Smooth muscle cell (in vitro differentiated cells): Measurements from ENCODE around the gene PRKCE. TPM values are rescaled to one million over a fixed set of nuclear protein-coding genes. Genes with fewer than 3 reads are reported as not detected.
A peak's percentile ranks its signal among the peaks of the same experiment; 100 is the strongest.

Experiments used
- DNase-seq: peaks from one replicate; lab custom pipeline; 2025; ENCODE audit not compliant: unreplicated experiment; lab: John Stamatoyannopoulos, UW
- H2AFZ ChIP-seq: fragments of 200-600 bp; sonication (generic); 2 replicates; pipeline ENCODE4 v1.6.0; 2016; ENCODE audit warnings: antibody characterized with exemption, low read depth, mild to moderate bottlenecking
- H3F3A ChIP-seq: fragments of 200-600 bp; sonication (generic); 2 replicates; pipeline ENCODE4 v1.6.0; 2017; ENCODE audit warnings: antibody characterized with exemption, low read depth
- H3K27ac ChIP-seq: fragments of 200-600 bp; sonication (generic); 2 replicates; pipeline ENCODE4 v1.5.1; 2016; ENCODE audit warnings: low read depth, mild to moderate bottlenecking
- H3K27me3 ChIP-seq: fragments of 200-600 bp; sonication (generic); 2 replicates; pipeline ENCODE4 v1.6.1; 2016; ENCODE audit warnings: low read depth, mild to moderate bottlenecking
- H3K36me3 ChIP-seq: fragments of 200-600 bp; sonication (generic); 2 replicates; pipeline ENCODE4 v1.5.1; 2016; ENCODE audit warnings: low read depth
- H3K4me1 ChIP-seq: fragments of 200-600 bp; sonication (generic); 2 replicates; pipeline ENCODE4 v1.5.1; 2016; ENCODE audit warnings: low read depth
- H3K4me2 ChIP-seq: fragments of 200-600 bp; sonication (generic); 2 replicates; pipeline ENCODE4 v1.6.0; 2016; ENCODE audit warnings: mild to moderate bottlenecking
- H3K4me3 ChIP-seq: fragments of 200-600 bp; sonication (generic); 2 replicates; pipeline ENCODE4 v1.5.1; 2016; ENCODE audit warnings: mild to moderate bottlenecking
- H3K79me2 ChIP-seq: fragments of 200-600 bp; sonication (generic); 2 replicates; pipeline ENCODE4 v1.6.0; 2016; ENCODE audit warnings: low read depth, mild to moderate bottlenecking
- H3K9ac ChIP-seq: fragments of 200-600 bp; sonication (generic); 2 replicates; pipeline ENCODE4 v1.6.0; 2016; ENCODE audit warnings: low read depth
- H3K9me3 ChIP-seq: fragments of 200-600 bp; sonication (generic); replicated peaks from 2 replicates; pipeline ENCODE4 v1.5.1; 2016; ENCODE audit warnings: low read depth
- H4K20me1 ChIP-seq: fragments of 200-600 bp; sonication (generic); 2 replicates; pipeline ENCODE4 v1.6.0; 2016; ENCODE audit warnings: low read depth
- WGBS: methylation state at CpG from one replicate; pipeline ENCODE4 v1.1.7; 2016; ENCODE audit warnings: low lambda C conversion rate; 5-methylcytosine and 5-hydroxymethylcytosine counted together
- polyA plus RNA-seq: library from polyadenylated mRNA; unstranded; fragments of >200 nt; fragmentation: Nextera tagmentation; extraction: Ambion mirVana; gene quantifications from 2 replicates; pipeline ENCODE4 v1.2.1, GENCODE V29; 2016
- total RNA-seq: library from RNA; depleted of rRNA; stranded (reverse); fragments of >200 nt; gene quantifications from 2 replicates; pipeline ENCODE4 v1.2.3, GENCODE V29; 2014
- TF ChIP-seq, protein P1 (sequence below): fragments of 200-600 bp; sonication (generic); IDR thresholded peaks from 2 replicates; pipeline ENCODE4 v1.5.1; 2017; ENCODE audit warnings: borderline replicate concordance, mild to moderate bottlenecking, antibody characterized with exemption; ENCODE audit not compliant: insufficient read depth, poor library complexity, severe bottlenecking

Gene PRKCE
- total and polyA plus RNA-seq, 2 experiments from 2014 or later = 20.6 to 29.1 TPM

- H3K36me3 ChIP-seq = no peaks in the 10 kb centered on the region
- 3% methylated on average over 6 of the region's 6 CpGs for WGBS
- TF ChIP-seq, protein P1, sequence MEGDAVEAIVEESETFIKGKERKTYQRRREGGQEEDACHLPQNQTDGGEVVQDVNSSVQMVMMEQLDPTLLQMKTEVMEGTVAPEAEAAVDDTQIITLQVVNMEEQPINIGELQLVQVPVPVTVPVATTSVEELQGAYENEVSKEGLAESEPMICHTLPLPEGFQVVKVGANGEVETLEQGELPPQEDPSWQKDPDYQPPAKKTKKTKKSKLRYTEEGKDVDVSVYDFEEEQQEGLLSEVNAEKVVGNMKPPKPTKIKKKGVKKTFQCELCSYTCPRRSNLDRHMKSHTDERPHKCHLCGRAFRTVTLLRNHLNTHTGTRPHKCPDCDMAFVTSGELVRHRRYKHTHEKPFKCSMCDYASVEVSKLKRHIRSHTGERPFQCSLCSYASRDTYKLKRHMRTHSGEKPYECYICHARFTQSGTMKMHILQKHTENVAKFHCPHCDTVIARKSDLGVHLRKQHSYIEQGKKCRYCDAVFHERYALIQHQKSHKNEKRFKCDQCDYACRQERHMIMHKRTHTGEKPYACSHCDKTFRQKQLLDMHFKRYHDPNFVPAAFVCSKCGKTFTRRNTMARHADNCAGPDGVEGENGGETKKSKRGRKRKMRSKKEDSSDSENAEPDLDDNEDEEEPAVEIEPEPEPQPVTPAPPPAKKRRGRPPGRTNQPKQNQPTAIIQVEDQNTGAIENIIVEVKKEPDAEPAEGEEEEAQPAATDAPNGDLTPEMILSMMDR = no peak
- H3K79me2 ChIP-seq = no peaks in the 10 kb centered on the region
- H3K9me3 ChIP-seq = no peaks in the 10 kb centered on the region
- no peaks in the 10 kb centered on the region for H3K27me3 ChIP-seq
- no peak overlapping the region for H2AFZ ChIP-seq
- DNase-seq = no peak
- H3K27ac ChIP-seq = peak overlapping the region; percentile 96
- no peaks in the 10 kb centered on the region for H4K20me1 ChIP-seq
- H3K4me2 ChIP-seq = peak overlapping the region; percentile 61
- H3K9ac ChIP-seq = peak overlapping the region; percentile 77
- H3K4me3 ChIP-seq = no peak overlapping the region
- peaks cover 23% of the 10 kb centered on the region for H3K4me1 ChIP-seq
- H3F3A ChIP-seq = peaks cover 23% of the 10 kb centered on the region
These were observed 527.7 kb downstream of the PRKCE start for GRCh38 chr2:46179037-46179621.

DNA sequence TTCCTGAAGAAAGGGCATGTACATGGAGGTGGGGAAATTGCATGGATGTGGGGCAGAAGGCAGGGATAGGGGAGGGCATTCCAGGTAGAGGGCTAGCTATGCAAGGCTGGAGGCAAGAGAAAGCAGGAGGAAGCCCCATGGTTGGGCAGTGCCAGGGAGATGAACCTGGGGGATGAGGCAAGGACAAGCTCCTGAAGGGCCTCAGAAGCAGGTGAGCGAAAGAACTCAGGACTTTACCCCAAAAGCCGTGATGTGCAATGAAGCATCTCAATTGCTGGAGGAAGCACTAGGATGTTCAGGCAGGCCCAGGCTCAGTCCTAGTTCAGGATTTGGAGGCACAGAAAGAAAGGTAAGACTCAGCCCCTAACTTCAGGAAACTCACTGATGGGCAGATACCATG lies 528.7 kb downstream of the PRKCE start:
- Histone ChIP-seq H3K4me2 (peak overlapping the region; percentile 41), H4K20me1 (no peaks in the 10 kb centered on the region), H3K4me3 (no peak overlapping the region), H3K27me3 (no peaks in the 10 kb centered on the region), H3K4me1 (peaks cover 23% of the 10 kb centered on the region), H3K36me3 (no peaks in the 10 kb centered on the region), H3K9ac (peak overlapping the region; percentile 55), H2AFZ (no peak overlapping the region), H3F3A (peaks cover 19% of the 10 kb centered on the region), H3K27ac (peak overlapping the region; percentile 96), H3K79me2 (no peaks in the 10 kb centered on the region), H3K9me3 (no peaks in the 10 kb centered on the region)
- TF ChIP-seq, protein P1 = no peak
- no peak for DNase-seq
- 97% methylated on average over 2 of the region's 2 CpGs for WGBS

DNA sequence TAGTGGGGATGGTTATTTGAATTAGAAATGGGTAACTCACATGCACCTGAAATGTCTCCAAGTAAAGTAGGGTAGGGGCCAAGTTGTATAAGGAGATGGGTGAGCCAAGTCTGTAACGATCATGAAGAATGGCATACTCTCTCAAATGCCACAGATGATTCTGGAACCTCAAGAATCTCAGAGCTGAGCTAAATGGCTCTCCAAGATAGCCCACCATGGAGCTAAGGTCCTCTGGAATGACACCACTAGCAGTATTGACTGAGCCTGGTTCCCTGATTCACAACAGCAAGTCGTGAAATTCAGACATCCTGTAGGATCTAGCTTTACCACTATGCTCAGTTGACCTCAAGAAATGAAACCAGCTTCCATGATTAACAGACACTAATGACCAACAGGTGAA lies 529.8 kb downstream of the PRKCE start:
- Histone ChIP-seq H3K4me2 (no peak overlapping the region), H2AFZ (no peak overlapping the region), H3K4me3 (no peak overlapping the region), H3K4me1 (peaks cover 18% of the 10 kb centered on the region), H3K79me2 (no peaks in the 10 kb centered on the region), H3K27me3 (no peaks in the 10 kb centered on the region), H3F3A (peaks cover 19% of the 10 kb centered on the region), H3K36me3 (no peaks in the 10 kb centered on the region), H3K9me3 (no peaks in the 10 kb centered on the region), H4K20me1 (no peaks in the 10 kb centered on the region), H3K27ac (no peak overlapping the region), H3K9ac (no peak overlapping the region)
- TF ChIP-seq, protein P1 = no peak
- no peak for DNase-seq
- 65% methylated on average over 2 of the region's 2 CpGs for WGBS
